Measurements from ENCODE around the gene TRPM7.

GRCh38 chr15:50558012-50558411, 128.6 kb downstream of the TRPM7 start:
- no peak for TF ChIP-seq ZNF329 (CRISPR knock-in tag; IDR thresholded peaks at IDR 0.05; ENCODE audit: low read depth)
- no peak for TF ChIP-seq POLR2AphosphoS5 (IDR thresholded peaks at IDR 0.05; ENCODE audit: low read depth, low read length)
- no peak for TF ChIP-seq EP300 (IDR thresholded peaks at IDR 0.05; ENCODE audit: low read depth in 2 of 2, low read length in 2 of 2)
- no peak for TF ChIP-seq EP300 (CRISPR knock-in tag; IDR thresholded peaks at IDR 0.05; ENCODE audit: borderline replicate concordance)
- TF ChIP-seq CTCF (CRISPR knock-in tag; IDR thresholded peaks at IDR 0.05) = no peak
- TF ChIP-seq PHF21A (CRISPR knock-in tag; IDR thresholded peaks at IDR 0.05) = no peak
